ENCODE data around the gene BNIP3.

GRCh38 chr10:131997366-131998049 is 15.8 kb upstream of the BNIP3 start:
- TF ChIP-seq, protein P1, sequence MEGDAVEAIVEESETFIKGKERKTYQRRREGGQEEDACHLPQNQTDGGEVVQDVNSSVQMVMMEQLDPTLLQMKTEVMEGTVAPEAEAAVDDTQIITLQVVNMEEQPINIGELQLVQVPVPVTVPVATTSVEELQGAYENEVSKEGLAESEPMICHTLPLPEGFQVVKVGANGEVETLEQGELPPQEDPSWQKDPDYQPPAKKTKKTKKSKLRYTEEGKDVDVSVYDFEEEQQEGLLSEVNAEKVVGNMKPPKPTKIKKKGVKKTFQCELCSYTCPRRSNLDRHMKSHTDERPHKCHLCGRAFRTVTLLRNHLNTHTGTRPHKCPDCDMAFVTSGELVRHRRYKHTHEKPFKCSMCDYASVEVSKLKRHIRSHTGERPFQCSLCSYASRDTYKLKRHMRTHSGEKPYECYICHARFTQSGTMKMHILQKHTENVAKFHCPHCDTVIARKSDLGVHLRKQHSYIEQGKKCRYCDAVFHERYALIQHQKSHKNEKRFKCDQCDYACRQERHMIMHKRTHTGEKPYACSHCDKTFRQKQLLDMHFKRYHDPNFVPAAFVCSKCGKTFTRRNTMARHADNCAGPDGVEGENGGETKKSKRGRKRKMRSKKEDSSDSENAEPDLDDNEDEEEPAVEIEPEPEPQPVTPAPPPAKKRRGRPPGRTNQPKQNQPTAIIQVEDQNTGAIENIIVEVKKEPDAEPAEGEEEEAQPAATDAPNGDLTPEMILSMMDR (conservative IDR thresholded peaks at IDR 0.05), result no peak
- no peak for TF ChIP-seq ZFX (IDR thresholded peaks at IDR 0.05)

All from C4-2B (cell line).